Measurements from ENCODE around the gene UBE2I.

Gene UBE2I

GRCh38 chr16:1363501-1364041, 54.1 kb downstream of the UBE2I start:
- Histone ChIP-seq H3K4me3 (ENCODE audit: low read depth, low read length) (no peak overlapping the region), H3K27me3 (no peaks in the 10 kb centered on the region), H3K9me3 (no peaks in the 10 kb centered on the region), H3K4me1 (no peaks in the 10 kb centered on the region), H3K36me3 (peaks cover 56% of the 10 kb centered on the region)
- DNase-seq, result peak; percentile 80
- TF ChIP-seq CTCF (IDR thresholded peaks at IDR 0.05; ENCODE audit: low read depth, low read length), result peak; percentile 82

- no peaks in the 10 kb centered on the region for H3K27me3 ChIP-seq
- DNase-seq, result no peak
- H3K36me3 ChIP-seq, result peaks cover 58% of the 10 kb centered on the region
- no peak for TF ChIP-seq CTCF (IDR thresholded peaks at IDR 0.05; ENCODE audit: low read depth, low read length)
- no peak overlapping the region for H3K4me3 ChIP-seq (ENCODE audit: low read depth, low read length)
- no peaks in the 10 kb centered on the region for H3K4me1 ChIP-seq
- no peaks in the 10 kb centered on the region for H3K9me3 ChIP-seq
These were observed 55.1 kb downstream of the UBE2I start for GRCh38 chr16:1364510-1364909.

GRCh38 chr16:1366060-1366711, 56.8 kb downstream of the UBE2I start:
- TF ChIP-seq CTCF (IDR thresholded peaks at IDR 0.05; ENCODE audit: low read depth, low read length), result no peak
- no peaks in the 10 kb centered on the region for H3K9me3 ChIP-seq
- no peaks in the 10 kb centered on the region for H3K4me1 ChIP-seq
- peaks cover 63% of the 10 kb centered on the region for H3K36me3 ChIP-seq
- no peaks in the 10 kb centered on the region for H3K27me3 ChIP-seq
- no peak overlapping the region for H3K4me3 ChIP-seq (ENCODE audit: low read depth, low read length)
- DNase-seq, result no peak

- no peaks in the 10 kb centered on the region for H3K4me1 ChIP-seq
- no peak for TF ChIP-seq CTCF (IDR thresholded peaks at IDR 0.05; ENCODE audit: low read depth, low read length)
- DNase-seq, result no peak
- H3K36me3 ChIP-seq, result peaks cover 63% of the 10 kb centered on the region
- no peaks in the 10 kb centered on the region for H3K27me3 ChIP-seq
- no peaks in the 10 kb centered on the region for H3K9me3 ChIP-seq
- H3K4me3 ChIP-seq (ENCODE audit: low read depth, low read length), result no peak overlapping the region
These were observed 57.4 kb downstream of the UBE2I start for GRCh38 chr16:1366712-1367299.

- DNase-seq, result no peak
These were observed 58.2 kb downstream of the UBE2I start for GRCh38 chr16:1367486-1368174.

More at GRCh38 chr16:1367486-1368174, 58.2 kb downstream of the UBE2I start:
- H3K4me3 ChIP-seq (ENCODE audit: low read depth, low read length), result no peak overlapping the region
- TF ChIP-seq CTCF (IDR thresholded peaks at IDR 0.05; ENCODE audit: low read depth, low read length), result no peak
- H3K36me3 ChIP-seq, result peaks cover 55% of the 10 kb centered on the region
- no peaks in the 10 kb centered on the region for H3K27me3 ChIP-seq
- H3K4me1 ChIP-seq, result no peaks in the 10 kb centered on the region
- H3K9me3 ChIP-seq, result no peaks in the 10 kb centered on the region

Data from BE2C (cell line).